Type B pancreatic cell (in vitro differentiated cells): ENCODE results near the gene CAPN13. TPM values are rescaled to one million over a fixed set of nuclear protein-coding genes. Genes with fewer than 3 reads are reported as not detected.

Source experiments
- DNase-seq: peaks from one replicate; pipeline ENCODE4 v3.0.0; 2021; ENCODE audit warnings: mixed read lengths; ENCODE audit not compliant: unreplicated experiment; ENCODE audit errors: extremely low spot score
- H3K27ac Mint-ChIP-seq: 2 replicates; pipeline ENCODE4 v1.8.0; 2021; ENCODE audit warnings: mild to moderate bottlenecking, mixed read lengths
- H3K27me3 Mint-ChIP-seq: 2 replicates; pipeline ENCODE4 v1.8.0; 2021; ENCODE audit warnings: mixed read lengths
- H3K36me3 Mint-ChIP-seq: 2 replicates; pipeline ENCODE4 v1.8.0; 2021; ENCODE audit warnings: mixed read lengths
- H3K4me1 Mint-ChIP-seq: one replicate; pipeline ENCODE4 v1.8.0; 2021; ENCODE audit warnings: mixed read lengths; ENCODE audit not compliant: unreplicated experiment
- H3K4me3 Mint-ChIP-seq: 2 replicates; pipeline ENCODE4 v1.8.0; 2021; ENCODE audit warnings: mild to moderate bottlenecking, mixed read lengths
- H3K9me3 Mint-ChIP-seq: 2 replicates; pipeline ENCODE4 v1.8.0; 2021; ENCODE audit warnings: mixed read lengths
- CTCF ChIP-seq: fragments of 200-600 bp; sonication (generic); conservative IDR thresholded peaks from 2 replicates; pipeline ENCODE4 v1.5.0; 2021; ENCODE audit warnings: antibody characterized with exemption, mild to moderate bottlenecking
- long read RNA-seq: library from polyadenylated mRNA; unstranded; transcript quantifications from one replicate; pipeline ENCODE4 v2.0.0, GENCODE V29; 2020
- total RNA-seq: library from RNA; stranded (reverse); gene quantifications from 2 replicates; pipeline ENCODE4 v1.2.1, GENCODE V29; 2021; ENCODE audit warnings: low replicate concordance

Gene CAPN13, protein sequence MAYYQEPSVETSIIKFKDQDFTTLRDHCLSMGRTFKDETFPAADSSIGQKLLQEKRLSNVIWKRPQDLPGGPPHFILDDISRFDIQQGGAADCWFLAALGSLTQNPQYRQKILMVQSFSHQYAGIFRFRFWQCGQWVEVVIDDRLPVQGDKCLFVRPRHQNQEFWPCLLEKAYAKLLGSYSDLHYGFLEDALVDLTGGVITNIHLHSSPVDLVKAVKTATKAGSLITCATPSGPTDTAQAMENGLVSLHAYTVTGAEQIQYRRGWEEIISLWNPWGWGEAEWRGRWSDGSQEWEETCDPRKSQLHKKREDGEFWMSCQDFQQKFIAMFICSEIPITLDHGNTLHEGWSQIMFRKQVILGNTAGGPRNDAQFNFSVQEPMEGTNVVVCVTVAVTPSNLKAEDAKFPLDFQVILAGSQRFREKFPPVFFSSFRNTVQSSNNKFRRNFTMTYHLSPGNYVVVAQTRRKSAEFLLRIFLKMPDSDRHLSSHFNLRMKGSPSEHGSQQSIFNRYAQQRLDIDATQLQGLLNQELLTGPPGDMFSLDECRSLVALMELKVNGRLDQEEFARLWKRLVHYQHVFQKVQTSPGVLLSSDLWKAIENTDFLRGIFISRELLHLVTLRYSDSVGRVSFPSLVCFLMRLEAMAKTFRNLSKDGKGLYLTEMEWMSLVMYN
- total RNA-seq, result 3.3 and 4.9 TPM in 2 replicates
- long read RNA-seq, partial matches to known transcripts, result 2 of 4 reads
- long read RNA-seq, other reads (novel, unspliced or antisense), result 2 of 4 reads

DNA sequence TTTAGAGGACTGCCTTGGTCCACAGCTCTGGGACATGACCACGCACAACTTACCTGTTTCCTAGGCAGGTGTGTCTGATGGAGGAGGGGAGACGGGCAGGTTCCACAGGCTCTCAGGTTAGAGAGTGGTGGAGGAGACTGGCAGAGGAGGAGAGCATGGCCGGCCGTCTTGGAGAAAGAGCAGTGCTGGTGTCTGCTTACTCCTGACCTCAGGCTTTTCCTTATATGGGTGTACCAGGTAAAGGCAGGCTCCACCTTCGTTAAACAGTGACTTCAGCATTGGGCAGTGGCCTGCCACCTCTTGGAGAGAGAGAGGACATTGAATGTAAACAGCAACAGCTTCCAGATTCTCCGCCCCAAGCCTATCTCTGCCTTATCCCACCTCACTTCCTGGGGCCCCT, at the start of gene CAPN13:
Gene CAPN13, minus strand, starts transcription at position 198 of the 400 bp plus-strand sequence. CDS start 20,121 bp downstream, outside the sequence.
- H3K27ac Mint-ChIP-seq, result peak within 1 kb of the TSS; percentile 43
- TF ChIP-seq CTCF, result no peak
- no peaks in the 10 kb centered on the region for H3K36me3 Mint-ChIP-seq
- DNase-seq, result no peak
- H3K9me3 Mint-ChIP-seq, result no peaks in the 10 kb centered on the region
- H3K4me3 Mint-ChIP-seq, result peak within 1 kb of the TSS; percentile 28
- H3K27me3 Mint-ChIP-seq, result peaks cover 11% of the 10 kb centered on the region
- H3K4me1 Mint-ChIP-seq, result no peaks in the 10 kb centered on the region

DNA sequence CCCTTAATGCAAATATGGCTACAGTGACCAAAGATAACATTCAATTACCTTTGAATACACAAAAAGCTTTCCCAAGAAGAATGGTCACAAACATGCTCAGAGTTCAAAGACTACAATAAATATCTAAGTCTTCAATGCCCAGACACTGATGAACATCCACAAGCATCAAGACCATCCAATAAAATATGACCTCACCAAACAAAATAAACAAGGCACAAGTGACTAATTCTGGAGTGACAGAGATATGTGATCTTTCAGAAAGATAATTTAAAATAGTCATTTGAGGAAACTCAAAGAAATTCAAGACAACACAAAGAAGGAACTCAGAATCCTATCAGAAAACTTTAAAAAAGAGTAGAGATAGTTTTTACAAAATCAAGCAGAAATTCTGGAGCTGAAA, 40.6 kb upstream of the CAPN13 start:
- Mint-ChIP-seq H3K4me3 (no peak overlapping the region), H3K9me3 (peaks cover 14% of the 10 kb centered on the region), H3K27ac (no peak overlapping the region), H3K27me3 (peaks cover 21% of the 10 kb centered on the region), H3K36me3 (no peaks in the 10 kb centered on the region), H3K4me1 (no peaks in the 10 kb centered on the region)
- no peak for DNase-seq
- no peak for TF ChIP-seq CTCF

DNA sequence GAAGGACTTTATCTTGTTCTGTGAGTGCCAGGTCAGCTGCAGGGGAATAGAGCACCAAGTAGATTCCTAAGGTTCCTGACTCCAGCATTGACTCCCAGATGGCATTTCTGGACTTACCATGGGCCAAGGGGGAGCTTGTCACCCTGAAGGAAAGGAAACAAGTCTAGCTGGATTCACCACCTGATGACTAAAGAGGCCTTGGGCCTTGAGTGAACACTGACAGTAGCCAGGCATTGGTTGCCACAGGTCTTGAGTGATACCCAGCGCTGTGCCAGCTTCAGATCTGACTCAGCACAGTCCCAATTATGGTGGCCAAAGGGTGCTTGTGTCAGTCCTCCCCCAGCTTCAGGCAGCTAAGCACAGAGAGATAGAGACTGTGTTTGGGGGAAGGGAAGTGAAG, 40.1 kb upstream of the CAPN13 start:
- peaks cover 21% of the 10 kb centered on the region for H3K27me3 Mint-ChIP-seq
- no peak overlapping the region for H3K4me3 Mint-ChIP-seq
- no peaks in the 10 kb centered on the region for H3K36me3 Mint-ChIP-seq
- H3K27ac Mint-ChIP-seq, result no peak overlapping the region
- TF ChIP-seq CTCF, result no peak
- peaks cover 14% of the 10 kb centered on the region for H3K9me3 Mint-ChIP-seq
- no peak for DNase-seq
- H3K4me1 Mint-ChIP-seq, result no peaks in the 10 kb centered on the region

GRCh38 chr2:30828586-30828985, 21.3 kb upstream of the CAPN13 start:
- Mint-ChIP-seq H3K27me3 (no peaks in the 10 kb centered on the region), H3K9me3 (peaks cover 16% of the 10 kb centered on the region), H3K27ac (no peak overlapping the region), H3K4me1 (no peaks in the 10 kb centered on the region), H3K36me3 (no peaks in the 10 kb centered on the region), H3K4me3 (no peak overlapping the region)
- TF ChIP-seq CTCF, result no peak
- no peak for DNase-seq

GRCh38 chr2:30826916-30827315, 19.7 kb upstream of the CAPN13 start:
- H3K4me1 Mint-ChIP-seq, result no peaks in the 10 kb centered on the region
- no peak for TF ChIP-seq CTCF
- DNase-seq, result no peak
- peaks cover 16% of the 10 kb centered on the region for H3K9me3 Mint-ChIP-seq
- no peaks in the 10 kb centered on the region for H3K27me3 Mint-ChIP-seq
- H3K36me3 Mint-ChIP-seq, result no peaks in the 10 kb centered on the region
- no peak overlapping the region for H3K4me3 Mint-ChIP-seq
- no peak overlapping the region for H3K27ac Mint-ChIP-seq
